AG08396 (cell line): ENCODE results near the gene PINK1.
"Not testable (repeated sequence)": the region's sequence is repeated elsewhere in the genome, so short reads cannot be mapped to it uniquely, and the experiment has no call there.

Source experiments
- DNase-seq: peaks from one replicate; pipeline ENCODE4 v3.0.0; 2012; ENCODE audit warnings: low spot score, mixed read lengths

PINK1 gene

GRCh38 chr1:20633190-20634064 lies at the start of gene PINK1:
Gene PINK1, plus strand, starts transcription at chr1:20633458. Its CDS starts 91 bp downstream, at chr1:20633549.
- DNase-seq, result peak; percentile 95

GRCh38 chr1:20584890-20585289 lies 48.4 kb upstream of the PINK1 start:
- DNase-seq, result no peak

DNA sequence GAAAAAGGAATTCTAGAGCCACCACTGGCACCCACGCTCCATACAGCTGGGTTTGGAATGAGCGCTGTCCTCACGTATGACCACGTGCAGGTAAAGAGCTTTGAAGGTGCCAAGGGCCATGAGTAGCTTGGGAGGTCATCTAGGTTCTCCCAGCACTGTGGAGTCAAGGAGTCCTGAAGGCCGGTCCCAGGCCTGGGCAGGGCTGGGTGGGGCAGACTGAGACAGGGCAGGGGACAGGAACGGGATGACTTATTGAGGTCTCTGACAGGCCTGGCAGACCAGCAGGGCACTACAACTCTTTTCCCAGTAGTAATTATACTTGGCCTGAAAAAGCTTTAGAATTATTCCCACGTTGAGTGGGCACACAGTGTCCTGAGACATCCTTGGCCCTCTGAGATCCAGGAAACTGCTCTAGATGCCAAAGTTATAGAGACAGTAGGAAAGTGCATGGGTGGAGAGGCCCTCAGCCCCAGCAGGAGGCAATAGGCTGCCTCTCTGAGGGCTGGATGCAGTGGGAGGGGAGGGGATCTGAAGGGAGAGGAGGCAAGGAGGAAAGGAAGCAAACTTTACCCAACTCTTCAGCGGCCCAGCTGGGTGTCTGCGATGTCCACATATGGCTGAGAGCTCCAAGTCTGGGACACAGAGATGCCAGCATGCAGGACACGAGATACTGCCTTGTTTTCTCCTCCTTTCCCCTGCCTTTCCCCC lies 46.2 kb upstream of the PINK1 start:
- no peak for DNase-seq

GRCh38 chr1:20587661-20588053 lies 45.6 kb upstream of the PINK1 start:
- DNase-seq, result no peak

GRCh38 chr1:20588634-20589225 lies 44.5 kb upstream of the PINK1 start, which contains the start of gene CDA:
Gene CDA, plus strand, starts transcription at chr1:20589097. Its CDS starts 33 bp downstream, at chr1:20589130.
- no peak for DNase-seq

- peak; percentile 56 for DNase-seq
These were observed 43.7 kb upstream of the PINK1 start for GRCh38 chr1:20589331-20590278.

- DNase-seq, result peak; percentile 49
These were observed 42.9 kb upstream of the PINK1 start for GRCh38 chr1:20590306-20590777.

- no peak for DNase-seq
These were observed 39.5 kb upstream of the PINK1 start for GRCh38 chr1:20593756-20594155.

GRCh38 chr1:20594746-20595145 lies 38.5 kb upstream of the PINK1 start:
- DNase-seq, result no peak

DNA sequence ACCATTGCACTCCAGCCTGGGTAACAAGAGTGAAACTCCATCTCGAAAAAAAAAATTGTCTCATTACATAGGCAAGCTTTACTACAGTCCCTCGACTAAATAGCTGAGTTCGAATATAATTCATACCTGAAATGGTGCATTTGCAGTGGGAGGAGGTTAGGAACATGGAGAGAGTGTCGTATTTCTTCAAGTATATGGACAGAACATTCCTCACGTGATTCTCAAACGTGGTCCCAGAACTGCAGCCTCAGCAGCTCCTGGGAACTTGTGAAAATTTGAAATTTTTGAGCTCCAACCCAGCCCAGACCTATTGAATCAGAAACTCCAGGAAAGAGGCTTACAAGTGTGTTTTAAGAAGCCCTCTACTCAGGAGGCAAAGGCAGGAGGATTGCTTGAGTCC lies 37.2 kb upstream of the PINK1 start:
- DNase-seq, result no peak

- DNase-seq, result no peak
These were observed 35.6 kb upstream of the PINK1 start for GRCh38 chr1:20597650-20598049.

DNA sequence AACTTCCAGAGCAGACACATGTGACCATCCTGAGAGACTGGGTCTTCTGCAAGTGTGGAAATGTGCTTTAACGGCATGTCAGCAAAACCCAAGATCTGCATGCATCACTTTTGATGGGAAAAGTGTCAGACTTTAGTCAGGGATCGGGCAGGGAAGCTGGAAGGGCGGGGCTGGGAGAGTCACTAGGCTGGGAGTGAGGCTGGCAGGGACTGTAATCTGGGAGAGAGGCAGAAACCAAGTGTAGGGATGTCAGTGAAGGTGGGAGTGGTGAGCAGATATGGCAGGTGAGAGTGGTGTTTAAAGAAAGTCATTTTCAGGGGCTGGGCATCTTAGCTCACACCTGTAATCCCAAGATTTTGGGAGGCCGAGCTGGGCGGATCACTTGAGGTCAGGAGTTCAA lies 33.1 kb upstream of the PINK1 start:
- no peak for DNase-seq

GRCh38 chr1:20601129-20601825 lies 32.0 kb upstream of the PINK1 start:
- no peak for DNase-seq

DNA sequence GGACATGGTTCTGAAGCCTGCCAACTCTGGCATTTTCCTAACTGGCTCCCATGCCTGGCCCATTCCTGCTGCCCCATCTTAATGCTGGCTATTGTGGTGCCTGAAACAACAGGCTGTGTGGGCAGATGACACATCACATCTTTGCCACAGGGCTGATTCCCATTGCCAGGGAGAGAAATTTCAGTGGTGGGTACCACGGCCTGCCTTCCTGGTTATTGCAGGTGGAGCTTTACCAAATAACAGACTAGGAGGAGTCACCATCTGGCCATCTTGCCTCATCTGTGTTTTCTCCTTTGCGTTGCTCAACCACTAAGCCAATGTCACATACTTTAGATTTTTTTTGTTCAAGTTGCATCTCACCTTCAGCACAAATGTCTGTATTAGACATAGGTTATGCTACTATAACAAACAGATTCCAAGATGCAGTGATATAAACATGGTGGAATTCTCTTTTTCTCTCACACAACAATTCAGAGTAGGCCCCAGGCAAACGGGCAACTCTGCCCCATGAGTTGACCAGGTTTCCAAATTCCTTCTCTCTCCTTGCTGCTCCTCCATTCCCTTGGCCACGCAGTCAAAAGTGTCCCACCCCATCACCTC lies 30.3 kb upstream of the PINK1 start:
- no peak for DNase-seq

DNA sequence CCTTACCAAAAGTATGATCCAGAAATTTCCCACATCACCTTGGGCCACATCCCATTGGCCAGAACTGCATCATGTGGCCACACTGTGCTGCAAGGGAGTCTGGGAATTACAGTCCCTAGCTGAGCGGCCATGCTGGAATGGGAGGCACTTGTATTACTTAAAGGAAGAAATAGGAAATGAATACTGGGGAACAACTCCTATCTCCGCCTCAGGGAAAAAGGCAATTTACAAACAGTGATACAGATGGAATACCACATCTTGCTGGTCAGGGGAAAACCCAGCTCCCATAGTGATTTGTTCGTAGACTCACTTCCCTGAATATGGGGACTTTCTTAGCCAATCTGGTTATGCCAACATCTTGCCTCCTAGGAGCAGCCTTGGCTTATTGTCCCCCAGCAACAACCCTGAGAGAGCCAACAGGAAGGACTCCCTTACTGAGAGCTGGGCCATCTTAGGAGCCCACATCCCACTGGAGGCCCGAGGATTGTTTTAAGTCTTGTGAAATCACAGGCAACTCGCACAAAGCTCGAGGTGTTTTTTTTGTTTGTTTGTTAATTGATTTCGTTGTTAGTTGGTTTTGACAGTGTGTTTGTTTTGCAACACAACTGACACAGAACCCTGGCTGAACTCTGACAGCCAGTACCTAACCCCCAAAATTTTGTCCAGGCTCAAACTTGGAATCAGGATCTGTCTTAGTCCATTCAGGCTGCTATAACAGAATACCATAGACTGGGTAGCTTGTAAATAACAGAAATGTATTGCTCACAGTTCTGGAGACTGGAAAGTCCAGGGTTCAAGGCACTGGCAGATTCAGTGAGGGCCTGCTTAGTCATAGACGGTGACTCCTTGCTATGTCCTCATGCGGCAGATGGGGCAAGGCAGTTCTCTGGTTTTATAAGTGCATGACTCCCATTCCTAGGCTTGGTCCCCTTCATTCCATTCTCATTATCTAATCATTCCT lies 29.5 kb upstream of the PINK1 start:
- DNase-seq, result peak; percentile 77

DNA sequence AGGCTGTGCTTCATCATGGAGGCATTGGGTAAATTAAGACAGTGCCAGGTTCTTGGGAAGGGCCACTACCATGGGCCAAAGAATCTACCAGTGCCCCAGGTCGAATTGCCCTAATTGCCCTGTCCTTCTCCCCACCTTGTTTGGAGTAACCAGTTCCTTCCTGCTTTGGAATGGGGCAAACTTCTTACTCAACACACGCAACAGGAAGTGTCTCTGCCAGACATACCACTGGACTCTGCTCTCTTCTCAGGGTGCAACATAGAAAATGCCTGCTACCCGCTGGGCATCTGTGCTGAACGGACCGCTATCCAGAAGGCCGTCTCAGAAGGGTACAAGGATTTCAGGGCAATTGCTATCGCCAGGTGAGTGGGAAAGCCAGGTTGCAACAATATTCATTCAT lies 28.6 kb upstream of the PINK1 start:
- no peak for DNase-seq

GRCh38 chr1:20606801-20607570 lies 26.3 kb upstream of the PINK1 start:
- DNase-seq, result not testable (repeated sequence)

GRCh38 chr1:20609541-20609940 lies 23.7 kb upstream of the PINK1 start:
- no peak for DNase-seq

GRCh38 chr1:20610970-20611369 lies 22.3 kb upstream of the PINK1 start:
- DNase-seq, result no peak
